Naive thymus-derived CD4-positive, alpha-beta T cell (primary cell): ENCODE measurements around the gene TBC1D9B. TPM values are rescaled to one million over a fixed set of nuclear protein-coding genes. Genes with fewer than 3 reads are reported as not detected.

Experiments used
- ATAC-seq: fragments of 150-1000 bp; cut with Tn5 transposase; 2 replicates; pipeline ENCODE4 v1.10.0; 2021; ENCODE audit warnings: mild to moderate bottlenecking, moderate library complexity
- CTCF ChIA-PET: fragments of 350-600 bp; sonication (Branson Sonifier 250); formaldehyde crosslinking; loops from one replicate; lab custom pipeline; 2021; ENCODE audit warnings: antibody characterized with exemption; lab: Charles Lee
- POLR2A ChIA-PET: fragments of 350-600 bp; sonication (Branson Sonifier 250); formaldehyde crosslinking; loops from one replicate; lab custom pipeline; 2021; ENCODE audit warnings: antibody characterized with exemption, inconsistent platforms; lab: Charles Lee
- DNase-seq, 9 donors: peaks; one replicate each; pipeline versions ENCODE4 v3.0.0 to v3.0.0-alpha.2; 2020 to 2022; ENCODE audit warnings: mixed read lengths in 1 of 9
- H3K27ac ChIP-seq: one replicate; pipeline ENCODE4 v1.7.0; 2013; ENCODE audit warnings: mild to moderate bottlenecking, low read depth, low read length, moderate library complexity
- H3K27me3 ChIP-seq, 2 donors: one replicate each; pipeline ENCODE4 v1.7.0; 2013; ENCODE audit warnings: low read length in 2 of 2, mild to moderate bottlenecking in 2 of 2, moderate library complexity in 2 of 2; ENCODE audit not compliant: control insufficient read depth in 2 of 2, insufficient read depth in 2 of 2
- H3K36me3 ChIP-seq, 3 experiments: 1 replicate in 2 of 3; 2 replicates in 1 of 3; pipeline ENCODE4 v1.7.0; 2013; ENCODE audit warnings: low read length in 3 of 3, mild to moderate bottlenecking in 3 of 3, moderate library complexity in 1 of 3; ENCODE audit not compliant: insufficient read depth in 3 of 3, control insufficient read depth in 2 of 3
- H3K4me1 ChIP-seq, 2 donors: one replicate each; pipeline ENCODE4 v1.7.0; 2013; ENCODE audit warnings: low read length in 2 of 2, mild to moderate bottlenecking in 2 of 2, moderate library complexity in 1 of 2; ENCODE audit not compliant: control insufficient read depth in 2 of 2, insufficient read depth in 2 of 2
- H3K4me3 ChIP-seq: 2 replicates; pipeline ENCODE4 v1.7.0; 2013; ENCODE audit warnings: mild to moderate bottlenecking, low read length
- H3K9me3 ChIP-seq, 3 experiments: 1 replicate in 2 of 3; 2 replicates in 1 of 3; pipeline ENCODE4 v1.7.0; 2013; ENCODE audit warnings: low read length in 3 of 3; ENCODE audit not compliant: control insufficient read depth in 2 of 3
- H3K27ac Mint-ChIP-seq, 9 donors: one replicate each; pipeline ENCODE4 v1.8.0; 2020 to 2022; ENCODE audit warnings: mixed read lengths in 9 of 9, mild to moderate bottlenecking in 8 of 9, moderate library complexity in 5 of 9, inconsistent platforms in 2 of 9
- H3K27me3 Mint-ChIP-seq, 5 donors: one replicate each; pipeline ENCODE4 v1.8.0; 2021 to 2022; ENCODE audit warnings: mixed read lengths in 5 of 5, mild to moderate bottlenecking in 1 of 5
- H3K36me3 Mint-ChIP-seq, 5 donors: one replicate each; pipeline ENCODE4 v1.8.0; 2020 to 2022; ENCODE audit warnings: mixed read lengths in 5 of 5, mild to moderate bottlenecking in 3 of 5, inconsistent platforms in 1 of 5
- H3K4me1 Mint-ChIP-seq, 7 donors: one replicate each; pipeline ENCODE4 v1.8.0; 2020 to 2022; ENCODE audit warnings: mixed read lengths in 7 of 7, mild to moderate bottlenecking in 3 of 7, inconsistent platforms in 1 of 7
- H3K4me3 Mint-ChIP-seq, 10 donors: one replicate each; pipeline ENCODE4 v1.8.0; 2020 to 2022; ENCODE audit warnings: mild to moderate bottlenecking in 10 of 10, mixed read lengths in 10 of 10, moderate library complexity in 6 of 10, inconsistent platforms in 2 of 10
- H3K9me3 Mint-ChIP-seq, 11 donors: one replicate each; pipeline ENCODE4 v1.8.0; 2020 to 2022; ENCODE audit warnings: mixed read lengths in 11 of 11, mild to moderate bottlenecking in 4 of 11, inconsistent platforms in 1 of 11, moderate library complexity in 1 of 11
- intact Hi-C, 2 donors: fragments of 100-400 bp; cut with micrococcal nuclease; formaldehyde crosslinking; loops; one replicate each; pipeline ENCODE4 v1.15.1; 2023
- polyA plus RNA-seq, 2 donors: library from polyadenylated mRNA; unstranded; fragments of 300-500 nt; fragmentation: Illumina TruSeq; gene quantifications; one replicate each; pipeline ENCODE4 v1.2.3, GENCODE V29; 2021
- total RNA-seq, 6 experiments: library from RNA in 5 of 6; stranded (reverse) in 5 of 6; gene quantifications; 1 replicate in 5 of 6; 2 replicates in 1 of 6; pipeline ENCODE4 v1.2.3 and lab custom pipeline; 2021 to 2026

The TBC1D9B gene
- total and polyA plus RNA-seq, 7 experiments from 2014 or later: 19.3 to 117 (median 79.6) TPM

DNA sequence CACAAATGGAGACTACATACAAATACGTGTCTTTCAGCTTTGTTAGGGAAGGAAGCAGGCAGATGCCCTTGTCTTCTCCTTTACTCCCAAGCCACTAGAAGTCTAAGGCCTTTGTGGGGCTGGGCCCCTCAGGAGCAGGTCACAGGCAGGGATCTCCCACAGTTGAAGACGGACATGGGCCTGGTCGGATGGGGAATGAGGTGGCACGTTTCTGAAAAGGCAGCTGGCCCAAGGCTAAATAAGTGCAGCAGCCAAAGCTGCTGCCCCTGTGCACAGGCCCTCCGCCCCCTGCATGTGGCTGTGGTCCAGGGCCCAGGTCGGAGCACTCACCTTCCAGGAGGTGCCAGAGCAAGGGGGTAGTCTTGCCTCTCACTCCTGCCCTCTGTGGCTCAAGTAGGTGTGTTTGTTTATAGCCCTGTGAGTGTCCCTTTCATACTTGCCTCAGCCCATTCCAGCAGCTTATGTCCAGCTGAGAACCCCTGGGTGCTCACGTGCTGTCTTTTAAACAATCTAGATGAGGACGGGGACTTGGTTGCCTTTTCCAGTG is 85.2 kb downstream of the TBC1D9B start:
- Histone ChIP-seq H3K27me3 (no peaks in the 10 kb centered on the region), H3K27ac (peak overlapping the region; percentile 96), H3K4me1 (peaks cover 31 to 36% of the 10 kb centered on the region in 2 donors), H3K9me3 (no peaks in the 10 kb centered on the region), H3K36me3 (peaks cover 8 to 51% (median 20%) of the 10 kb centered on the region in 3 experiments), H3K4me3 (peak overlapping the region; percentile 87)
- Mint-ChIP-seq H3K4me3 (peak overlapping the region; percentile 88 to 98 (median 95)), H3K27ac (peak overlapping the region; percentile 79 to 97 (median 94)), H3K27me3 (no peaks in the 10 kb centered on the region), H3K36me3 (peaks cover 3 to 18% (median 6%) of the 10 kb centered on the region in 5 donors), H3K4me1 (peaks cover 30 to 65% (median 45%) of the 10 kb centered on the region in 7 donors), H3K9me3 (peaks cover 0 to 3% (median 0%) of the 10 kb centered on the region in 11 donors)
- CTCF ChIA-PET: no interaction called here
- DNase-seq (no peak), ATAC-seq (no peak)
- intact Hi-C loops: loop anchor here (5.0 to 10.0 kb wide), 3 partner anchors 85 to 268 kb away; partner anchors contain the start of genes RUFY1 (in 1 of the 2) and TBC1D9B (in 1 of the 2)
- POLR2A ChIA-PET: interaction anchor here (0.6 to 10.0 kb wide), 17 partner anchors 8 to 123 kb away, joined by 3 to 136 read pairs (median 3); partner anchors contain the start of genes MGAT4B and MRNIP

DNA sequence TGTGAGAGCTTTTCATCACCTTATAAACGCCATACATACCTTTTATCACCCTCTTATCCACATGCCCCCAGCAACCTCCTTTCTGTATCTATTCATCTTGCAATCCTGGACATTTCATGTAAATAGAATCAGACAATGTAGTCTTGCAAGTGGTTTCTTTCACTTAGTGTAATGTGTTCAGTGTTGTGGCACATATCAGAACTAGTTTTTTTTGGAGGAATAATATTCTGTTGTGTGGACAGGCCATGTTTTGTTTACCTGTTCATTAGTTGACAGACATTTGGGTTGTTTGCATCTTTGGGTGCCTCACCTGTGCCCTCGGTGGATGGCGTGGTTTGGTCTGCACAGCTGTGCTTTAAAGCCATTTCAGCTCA is 85.7 kb downstream of the TBC1D9B start:
- no peak for DNase-seq
- H3K9me3 Mint-ChIP-seq: peaks cover 0 to 3% (median 0%) of the 10 kb centered on the region in 11 donors
- H3K4me1 ChIP-seq: peaks cover 31 to 36% of the 10 kb centered on the region in 2 donors
- no peak for ATAC-seq
- peaks cover 8 to 46% (median 19%) of the 10 kb centered on the region in 3 experiments for H3K36me3 ChIP-seq
- CTCF ChIA-PET: no interaction called here
- peak overlapping the region; percentile 96 for H3K27ac ChIP-seq
- peak overlapping the region; percentile 79 to 97 (median 94) for H3K27ac Mint-ChIP-seq
- no peaks in the 10 kb centered on the region for H3K27me3 Mint-ChIP-seq
- H3K4me3 ChIP-seq: peak overlapping the region; percentile 87
- peak overlapping the region; percentile 88 to 98 (median 95) for H3K4me3 Mint-ChIP-seq
- peaks cover 30 to 65% (median 47%) of the 10 kb centered on the region in 7 donors for H3K4me1 Mint-ChIP-seq
- H3K27me3 ChIP-seq: no peaks in the 10 kb centered on the region
- intact Hi-C loops: loop anchor here (5.0 to 10.0 kb wide), 3 partner anchors 85 to 267 kb away; partner anchors contain the start of genes RUFY1 (in 1 of the 2) and TBC1D9B (in 1 of the 2)
- no peaks in the 10 kb centered on the region for H3K9me3 ChIP-seq
- H3K36me3 Mint-ChIP-seq: peaks cover 3 to 16% (median 6%) of the 10 kb centered on the region in 5 donors
- POLR2A ChIA-PET: interaction anchor here (0.6 to 10.0 kb wide), 16 partner anchors 8 to 199 kb away, joined by 3 to 136 read pairs (median 3); partner anchors contain the start of genes HNRNPH1, MGAT4B and MRNIP

DNA sequence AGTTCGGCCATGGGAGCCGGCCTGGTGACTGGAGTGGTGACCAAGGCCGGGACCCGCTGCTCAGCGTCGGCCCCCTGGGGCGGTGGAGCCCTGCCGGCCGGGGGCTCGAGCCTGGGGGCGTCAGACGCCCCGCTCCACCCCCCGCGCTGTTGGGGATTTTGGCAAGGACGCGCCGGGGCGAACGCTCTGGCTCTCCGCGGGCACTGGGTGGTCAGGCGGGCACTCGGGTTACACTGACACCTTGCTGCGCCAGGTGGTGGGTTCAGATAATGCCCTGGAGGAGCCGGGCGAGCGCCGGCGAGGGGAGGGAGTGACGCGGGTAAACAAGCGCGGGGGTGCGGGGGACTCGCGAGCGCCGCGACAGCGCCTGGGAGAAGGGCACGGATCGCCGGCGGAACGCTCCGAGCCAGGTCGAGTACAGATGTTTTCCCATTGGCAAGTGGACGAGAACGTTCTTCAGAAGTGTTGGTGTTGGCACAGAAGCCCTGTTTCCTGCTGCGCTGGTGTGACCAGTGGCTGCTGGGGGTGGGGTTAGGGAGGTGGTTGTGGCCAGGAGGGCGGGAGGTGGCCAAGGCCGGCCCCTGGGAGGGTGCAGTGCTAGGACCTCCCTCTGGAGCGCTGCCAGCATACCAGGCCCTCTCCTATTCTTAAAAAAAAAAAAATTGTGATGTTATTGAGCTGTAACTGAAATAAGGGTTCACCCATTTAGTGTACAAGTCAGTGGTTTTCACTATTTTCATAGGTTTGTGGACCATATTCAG is 86.2 kb downstream of the TBC1D9B start:
- Histone ChIP-seq H3K27me3 (no peaks in the 10 kb centered on the region), H3K9me3 (no peaks in the 10 kb centered on the region), H3K4me3 (peak overlapping the region; percentile 87), H3K36me3 (peaks cover 8 to 41% (median 14%) of the 10 kb centered on the region in 3 experiments), H3K4me1 (peaks cover 31 to 36% of the 10 kb centered on the region in 2 donors), H3K27ac (peak overlapping the region; percentile 96)
- ChIA-PET POLR2A (interaction anchor here (0.6 to 10.0 kb wide), 23 partner anchors 9 to 262 kb away, joined by 3 to 136 read pairs (median 3); partner anchors contain the start of genes HNRNPH1, MGAT4B and MRNIP), CTCF (interaction anchor here (2.6 kb wide), 1 partner anchor 19 kb away, joined by 8 read pairs; no protein-coding TSS in a partner anchor)
- ATAC-seq (peak; percentile 73), DNase-seq (peak; percentile 72 to 88 (median 85))
- intact Hi-C loops: loop anchor here (1.0 to 10.0 kb wide), 10 partner anchors 15 to 1401 kb away; partner anchors contain the start of genes MAML1 (in 2 of the 2), TBC1D9B (in 2 of the 2), HNRNPH1 (in 1 of the 2) and MGAT1 (in 1 of the 2)
- peaks cover 3 to 10% (median 6%) of the 10 kb centered on the region in 5 donors for H3K36me3 Mint-ChIP-seq
- peaks cover 30 to 61% (median 42%) of the 10 kb centered on the region in 7 donors for H3K4me1 Mint-ChIP-seq
- H3K27me3 Mint-ChIP-seq: no peaks in the 10 kb centered on the region
- peaks cover 0 to 3% (median 0%) of the 10 kb centered on the region in 11 donors for H3K9me3 Mint-ChIP-seq
- H3K4me3 Mint-ChIP-seq: peak overlapping the region; percentile 88 to 98 (median 95)
- peak overlapping the region; percentile 79 to 97 (median 94) for H3K27ac Mint-ChIP-seq

DNA sequence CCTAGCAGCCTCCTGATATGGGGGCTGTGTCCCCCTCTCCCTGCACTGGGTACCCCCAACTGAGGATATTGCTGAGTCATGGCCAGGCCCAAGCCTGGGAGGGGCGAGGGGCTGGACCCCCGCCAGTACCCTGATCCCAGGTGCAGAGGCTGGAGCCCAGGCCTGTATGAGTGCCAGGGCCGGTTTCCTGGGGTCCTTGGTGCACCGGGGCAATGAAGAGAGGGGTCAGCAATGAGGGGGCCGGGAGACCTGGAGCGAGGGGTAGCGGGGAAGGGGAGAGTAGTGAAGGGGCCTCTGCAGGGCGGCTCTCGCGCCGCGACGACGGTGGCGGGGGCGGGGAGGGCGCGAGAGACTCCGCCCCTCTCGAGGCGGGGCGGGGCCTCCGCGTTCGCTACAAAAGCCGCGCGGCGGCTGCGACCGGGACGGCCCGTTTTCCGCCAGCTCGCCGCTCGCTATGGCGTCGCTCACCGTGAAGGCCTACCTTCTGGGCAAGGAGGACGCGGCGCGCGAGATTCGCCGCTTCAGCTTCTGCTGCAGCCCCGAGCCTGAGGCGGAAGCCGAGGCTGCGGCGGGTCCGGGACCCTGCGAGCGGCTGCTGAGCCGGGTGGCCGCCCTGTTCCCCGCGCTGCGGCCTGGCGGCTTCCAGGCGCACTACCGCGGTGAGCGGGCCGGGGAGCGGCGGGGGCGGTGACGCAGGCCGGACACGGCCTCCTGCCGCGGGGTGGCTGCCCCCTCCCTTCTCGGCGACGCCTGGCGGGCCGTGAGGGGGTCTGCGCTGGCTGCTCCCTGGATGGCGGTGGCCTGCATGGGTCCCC is 87.0 kb downstream of the TBC1D9B start, which contains the start of gene SQSTM1:
Gene SQSTM1 (plus strand): TSS at position 423 of the 815 bp plus-strand sequence. CDS start 32 bp downstream, at position 455.
- ATAC-seq: peak; percentile 70
- Histone ChIP-seq H3K9me3 (no peaks in the 10 kb centered on the region), H3K27me3 (no peaks in the 10 kb centered on the region), H3K4me1 (peaks cover 31 to 36% of the 10 kb centered on the region in 2 donors), H3K36me3 (peaks cover 7 to 33% (median 11%) of the 10 kb centered on the region in 3 experiments), H3K4me3 (peak within 1 kb of the TSS; percentile 87), H3K27ac (peak within 1 kb of the TSS; percentile 96)
- Mint-ChIP-seq H3K27ac (peak within 1 kb of the TSS; percentile 79 to 97 (median 94)), H3K4me3 (peak within 1 kb of the TSS; percentile 88 to 98 (median 95)), H3K36me3 (peaks cover 3 to 14% (median 6%) of the 10 kb centered on the region in 5 donors), H3K9me3 (peaks cover 0 to 3% (median 0%) of the 10 kb centered on the region in 11 donors), H3K4me1 (peaks cover 30 to 64% (median 46%) of the 10 kb centered on the region in 7 donors), H3K27me3 (peaks cover 0 to 2% (median 0%) of the 10 kb centered on the region in 5 donors)
- CTCF ChIA-PET: interaction anchor here (0.5 to 2.6 kb wide), 2 partner anchors 18 to 650 kb away, joined by 3 to 8 read pairs; no protein-coding TSS in a partner anchor
- intact Hi-C loops: loop anchor here (1.0 to 10.0 kb wide), 13 partner anchors 9 to 1402 kb away; partner anchors contain the start of genes HNRNPH1 (in 2 of the 2), MAML1 (in 2 of the 2), MRNIP (in 2 of the 2) and TBC1D9B (in 2 of the 2)
- POLR2A ChIA-PET: interaction anchor here (0.7 to 10.0 kb wide), 18 partner anchors 9 to 261 kb away, joined by 3 to 136 read pairs (median 4); partner anchors contain the start of genes HNRNPH1, MGAT4B and MRNIP
- DNase-seq: peak; percentile 66 to 91 (median 81)

DNA sequence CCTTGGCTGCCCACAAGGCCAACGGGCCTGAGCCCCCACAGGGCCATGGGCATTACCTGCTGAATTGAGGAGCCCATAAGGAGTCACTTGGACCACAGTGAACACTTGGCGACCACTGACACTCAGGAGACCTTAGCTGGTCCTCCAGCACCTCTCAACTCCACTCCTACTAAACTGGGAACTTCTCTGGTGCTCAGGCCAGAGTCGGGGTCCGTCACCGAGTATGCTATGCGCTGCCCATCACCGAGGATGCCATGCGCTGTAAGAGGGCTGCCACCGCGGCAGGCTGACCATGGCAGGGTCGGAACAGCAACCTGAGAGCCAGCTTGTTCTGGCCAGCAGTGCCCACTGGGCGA is 87.6 kb downstream of the TBC1D9B start:
- Mint-ChIP-seq H3K4me3 (peak overlapping the region; percentile 78 to 96 (median 81)), H3K9me3 (peaks cover 0 to 3% (median 0%) of the 10 kb centered on the region in 11 donors), H3K4me1 (peaks cover 30 to 63% (median 47%) of the 10 kb centered on the region in 7 donors), H3K27me3 (peaks cover 0 to 3% (median 0%) of the 10 kb centered on the region in 5 donors), H3K36me3 (peaks cover 3 to 13% (median 4%) of the 10 kb centered on the region in 5 donors), H3K27ac (peak overlapping the region; percentile 62 to 91 (median 83))
- Histone ChIP-seq H3K9me3 (no peaks in the 10 kb centered on the region), H3K4me3 (peak overlapping the region; percentile 87), H3K27me3 (no peaks in the 10 kb centered on the region), H3K36me3 (peaks cover 1 to 27% (median 5%) of the 10 kb centered on the region in 3 experiments), H3K4me1 (peaks cover 31 to 36% of the 10 kb centered on the region in 2 donors), H3K27ac (peak overlapping the region; percentile 96)
- intact Hi-C loops: loop anchor here (1.0 to 10.0 kb wide), 10 partner anchors 9 to 1403 kb away; partner anchors contain the start of genes HNRNPH1 (in 1 of the 2), MGAT1 (in 1 of the 2), MGAT4B (in 1 of the 2) and MRNIP (in 1 of the 2)
- CTCF ChIA-PET: interaction anchor here (0.5 to 2.6 kb wide), 2 partner anchors 18 to 651 kb away, joined by 3 to 8 read pairs; no protein-coding TSS in a partner anchor
- POLR2A ChIA-PET: interaction anchor here (0.7 to 10.0 kb wide), 20 partner anchors 9 to 261 kb away, joined by 3 to 136 read pairs (median 4); partner anchors contain the start of genes HNRNPH1, MGAT4B and MRNIP
- no peak for DNase-seq
- no peak for ATAC-seq
